ENCODE data around the gene MATN4.

GRCh38 chr20:45309075-45309474 is 976 bp upstream of the MATN4 start:
- no peak for TF ChIP-seq KDM1A (CRISPR knock-in tag; IDR thresholded peaks at IDR 0.05)
- no peak for TF ChIP-seq ZNF263 (CRISPR knock-in tag; IDR thresholded peaks at IDR 0.05)
- TF ChIP-seq ZBTB40 (IDR thresholded peaks at IDR 0.05), result no peak
- TF ChIP-seq ZBTB40 (CRISPR knock-in tag; IDR thresholded peaks at IDR 0.05), result no peak
- no peak for TF ChIP-seq ARID4A (CRISPR knock-in tag; IDR thresholded peaks at IDR 0.05; ENCODE audit: borderline replicate concordance)
- no peak for TF ChIP-seq ZNF17 (CRISPR knock-in tag; IDR thresholded peaks at IDR 0.05)
- TF ChIP-seq DPF2 (CRISPR knock-in tag; IDR thresholded peaks at IDR 0.05; ENCODE audit: borderline replicate concordance, low read depth), result no peak
- no peak for TF ChIP-seq KLF9 (CRISPR knock-in tag; IDR thresholded peaks at IDR 0.05; ENCODE audit: low read depth)
